A673 (cell line): ENCODE data around the gene PDXDC1.
"Not testable (repeated sequence)": the region's sequence is repeated elsewhere in the genome, so short reads cannot be mapped to it uniquely, and the experiment has no call there.

ENCODE experiments used
- EZH2 ChIP-seq: fragments of 200-600 bp; sonication (generic); IDR thresholded peaks from 2 replicates; pipeline ENCODE4 v1.6.1; 2017; ENCODE audit warnings: borderline replicate concordance, low read depth, mild to moderate bottlenecking, mixed read lengths, antibody characterized with exemption, low read length; ENCODE audit not compliant: poor library complexity, severe bottlenecking
- TF ChIP-seq, protein P1 (sequence below): fragments of 300-800, 200-600 bp; sonication (generic); conservative IDR thresholded peaks from 2 replicates; pipeline ENCODE4 v1.5.1; 2017; ENCODE audit warnings: low read depth, mild to moderate bottlenecking, antibody characterized with exemption, low read length, moderate library complexity, mixed read lengths

DNA sequence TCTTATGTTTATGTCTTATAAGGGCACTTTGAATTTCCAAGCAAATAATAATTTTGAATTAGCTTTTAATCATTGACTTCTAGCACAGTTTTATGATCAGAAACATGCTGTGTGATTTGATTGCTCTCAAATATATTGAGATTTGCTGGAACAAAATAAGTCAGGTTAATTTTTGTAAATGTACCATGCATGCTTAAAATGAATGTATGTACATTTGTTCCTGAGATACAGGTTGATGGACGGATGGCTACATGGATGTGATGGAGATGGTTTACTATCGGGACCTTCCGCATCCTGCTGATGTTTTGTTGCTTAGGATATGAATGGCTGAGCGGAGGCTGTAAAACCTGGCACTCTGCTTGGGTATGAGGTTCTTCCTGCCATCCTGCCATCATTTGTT, 37.7 kb upstream of the PDXDC1 start, which contains the start of gene NPIPA1:
- TF ChIP-seq, protein P1, sequence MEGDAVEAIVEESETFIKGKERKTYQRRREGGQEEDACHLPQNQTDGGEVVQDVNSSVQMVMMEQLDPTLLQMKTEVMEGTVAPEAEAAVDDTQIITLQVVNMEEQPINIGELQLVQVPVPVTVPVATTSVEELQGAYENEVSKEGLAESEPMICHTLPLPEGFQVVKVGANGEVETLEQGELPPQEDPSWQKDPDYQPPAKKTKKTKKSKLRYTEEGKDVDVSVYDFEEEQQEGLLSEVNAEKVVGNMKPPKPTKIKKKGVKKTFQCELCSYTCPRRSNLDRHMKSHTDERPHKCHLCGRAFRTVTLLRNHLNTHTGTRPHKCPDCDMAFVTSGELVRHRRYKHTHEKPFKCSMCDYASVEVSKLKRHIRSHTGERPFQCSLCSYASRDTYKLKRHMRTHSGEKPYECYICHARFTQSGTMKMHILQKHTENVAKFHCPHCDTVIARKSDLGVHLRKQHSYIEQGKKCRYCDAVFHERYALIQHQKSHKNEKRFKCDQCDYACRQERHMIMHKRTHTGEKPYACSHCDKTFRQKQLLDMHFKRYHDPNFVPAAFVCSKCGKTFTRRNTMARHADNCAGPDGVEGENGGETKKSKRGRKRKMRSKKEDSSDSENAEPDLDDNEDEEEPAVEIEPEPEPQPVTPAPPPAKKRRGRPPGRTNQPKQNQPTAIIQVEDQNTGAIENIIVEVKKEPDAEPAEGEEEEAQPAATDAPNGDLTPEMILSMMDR = not testable (repeated sequence)
- TF ChIP-seq EZH2 = not testable (repeated sequence)
